Measurements from ENCODE around the gene SNAPIN. TPM values are rescaled to one million over a fixed set of nuclear protein-coding genes. Genes with fewer than 3 reads are reported as not detected.

Gene SNAPIN
- polyA plus RNA-seq, 1 of the 3 experiments (the other 2 are of a cell fraction): 57.6 TPM

DNA sequence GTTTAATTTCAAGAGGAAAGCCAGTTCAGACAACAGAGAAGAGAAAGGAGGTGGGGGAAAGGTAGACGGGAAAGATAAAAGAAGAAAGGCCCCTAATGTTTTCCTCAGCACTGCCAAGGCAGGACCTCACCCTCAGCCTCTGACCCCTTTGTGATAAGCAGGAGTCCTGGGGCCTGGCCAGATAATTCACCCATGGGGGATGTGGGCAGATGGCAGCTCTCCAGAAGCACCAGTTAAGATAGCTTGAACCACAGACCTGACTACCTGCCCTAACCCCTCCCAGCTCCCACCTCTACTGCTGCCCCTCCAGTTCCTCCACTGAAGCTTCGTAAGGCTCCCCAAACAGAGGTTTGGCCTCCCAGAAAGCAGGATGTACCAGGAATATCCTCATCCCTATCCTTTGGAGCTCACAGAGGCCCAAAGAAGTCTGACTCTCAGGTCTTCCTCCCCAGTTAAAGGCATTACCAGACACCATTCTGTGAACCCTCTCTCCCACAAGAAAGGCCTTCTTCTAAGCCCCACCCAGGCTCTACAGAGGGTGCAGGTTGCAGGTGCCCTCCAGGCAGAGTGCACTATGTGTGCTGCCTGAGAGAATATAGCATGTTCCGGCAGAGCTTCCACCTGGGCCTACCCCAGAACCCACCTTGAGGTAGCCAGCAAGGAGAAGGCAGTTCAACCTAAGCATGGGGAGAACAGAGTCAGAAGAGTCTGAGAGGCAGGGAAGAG, 9.2 kb upstream of the SNAPIN start:
- H3K36me3 ChIP-seq (replicated peaks in 1 of 2; ENCODE audit: control insufficient read depth in 1 of 2, insufficient read depth in 2 of 2, low read length in 1 of 2): peaks cover 19 to 23% of the 10 kb centered on the region in 2 experiments
- no peak for DNase-seq
- CTCF ChIA-PET: interaction anchor here (0.7 to 1.5 kb wide), 4 partner anchors 10 to 55 kb away, joined by 3 to 4 read pairs (median 4); partner anchors contain the start of genes CHTOP and SNAPIN
- no peaks in the 10 kb centered on the region for H3K9me2 ChIP-seq
- POLR2A ChIA-PET: interaction anchor here (6.4 kb wide), 1 partner anchor 15 kb away, joined by 32 read pairs; the partner anchor contains the start of gene CHTOP
- peaks cover 16% of the 10 kb centered on the region for H3F3A ChIP-seq (replicated peaks; ENCODE audit: insufficient read depth)
- H4K20me1 ChIP-seq (ENCODE audit: insufficient read depth): no peaks in the 10 kb centered on the region
- no peak overlapping the region for H3K4me2 ChIP-seq
- no peak overlapping the region for H3K9ac ChIP-seq
- H3K9me3 ChIP-seq: no peaks in the 10 kb centered on the region
- WGBS (ENCODE audit: low lambda C conversion rate): 67% methylated on average over 3 of the region's 3 CpGs
- H3K4me1 ChIP-seq (ENCODE audit: control insufficient read depth in 1 of 2, insufficient read depth in 2 of 2, low read depth in 1 of 2, low read length in 1 of 2): peaks cover 0 to 10% of the 10 kb centered on the region in 2 experiments; a peak in 1 of 4 replicates
- H3K27ac ChIP-seq (ENCODE audit: low read depth in 2 of 2, low read length in 1 of 2): no peak overlapping the region; a peak in 1 of 4 replicates
- H3K27me3 ChIP-seq (ENCODE audit: insufficient read depth): no peaks in the 10 kb centered on the region
- H3K79me2 ChIP-seq (ENCODE audit: insufficient read depth): no peaks in the 10 kb centered on the region
- no peak overlapping the region for H2AFZ ChIP-seq (ENCODE audit: low read depth)
- TF ChIP-seq FOXM1 (IDR thresholded peaks at IDR 0.05; ENCODE audit: low read depth) (no peak), NRF1 (IDR thresholded peaks at IDR 0.05; ENCODE audit: low read depth, low read length) (no peak), TAF1 (IDR thresholded peaks at IDR 0.05; ENCODE audit: borderline replicate concordance, low read depth, low read length) (no peak)
- TF ChIP-seq, protein P1, sequence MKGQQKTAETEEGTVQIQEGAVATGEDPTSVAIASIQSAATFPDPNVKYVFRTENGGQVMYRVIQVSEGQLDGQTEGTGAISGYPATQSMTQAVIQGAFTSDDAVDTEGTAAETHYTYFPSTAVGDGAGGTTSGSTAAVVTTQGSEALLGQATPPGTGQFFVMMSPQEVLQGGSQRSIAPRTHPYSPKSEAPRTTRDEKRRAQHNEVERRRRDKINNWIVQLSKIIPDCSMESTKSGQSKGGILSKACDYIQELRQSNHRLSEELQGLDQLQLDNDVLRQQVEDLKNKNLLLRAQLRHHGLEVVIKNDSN (IDR thresholded peaks at IDR 0.05; ENCODE audit: borderline replicate concordance, low read depth): no peak
- H3K4me3 ChIP-seq (ENCODE audit: low read depth in 2 of 2, low read length in 1 of 2): no peak overlapping the region

DNA sequence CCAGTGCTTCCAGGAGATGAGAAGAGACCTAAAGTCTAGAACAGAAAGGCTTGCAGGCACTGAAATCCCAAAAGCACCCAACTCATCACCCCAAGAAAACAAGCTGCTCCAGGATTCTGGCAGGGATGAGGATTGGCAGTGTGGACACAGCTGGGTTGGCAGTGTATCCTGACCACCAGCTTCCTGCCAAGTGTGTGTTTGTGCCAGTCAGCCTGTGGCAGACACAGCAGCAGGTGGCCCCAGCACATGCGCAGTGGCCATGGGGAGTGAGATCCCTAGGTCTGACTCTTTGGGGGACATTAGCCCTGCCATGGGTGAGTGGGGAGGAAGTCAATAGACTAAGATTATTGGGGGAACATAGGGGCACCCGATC, 8.7 kb upstream of the SNAPIN start:
- H3K9me2 ChIP-seq: no peaks in the 10 kb centered on the region
- no peak overlapping the region for H3K27ac ChIP-seq (ENCODE audit: low read depth in 2 of 2, low read length in 1 of 2)
- TF ChIP-seq, protein P2, sequence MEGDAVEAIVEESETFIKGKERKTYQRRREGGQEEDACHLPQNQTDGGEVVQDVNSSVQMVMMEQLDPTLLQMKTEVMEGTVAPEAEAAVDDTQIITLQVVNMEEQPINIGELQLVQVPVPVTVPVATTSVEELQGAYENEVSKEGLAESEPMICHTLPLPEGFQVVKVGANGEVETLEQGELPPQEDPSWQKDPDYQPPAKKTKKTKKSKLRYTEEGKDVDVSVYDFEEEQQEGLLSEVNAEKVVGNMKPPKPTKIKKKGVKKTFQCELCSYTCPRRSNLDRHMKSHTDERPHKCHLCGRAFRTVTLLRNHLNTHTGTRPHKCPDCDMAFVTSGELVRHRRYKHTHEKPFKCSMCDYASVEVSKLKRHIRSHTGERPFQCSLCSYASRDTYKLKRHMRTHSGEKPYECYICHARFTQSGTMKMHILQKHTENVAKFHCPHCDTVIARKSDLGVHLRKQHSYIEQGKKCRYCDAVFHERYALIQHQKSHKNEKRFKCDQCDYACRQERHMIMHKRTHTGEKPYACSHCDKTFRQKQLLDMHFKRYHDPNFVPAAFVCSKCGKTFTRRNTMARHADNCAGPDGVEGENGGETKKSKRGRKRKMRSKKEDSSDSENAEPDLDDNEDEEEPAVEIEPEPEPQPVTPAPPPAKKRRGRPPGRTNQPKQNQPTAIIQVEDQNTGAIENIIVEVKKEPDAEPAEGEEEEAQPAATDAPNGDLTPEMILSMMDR (IDR thresholded peaks at IDR 0.05): no peak
- no peak for TF ChIP-seq YY1 (IDR thresholded peaks at IDR 0.05; ENCODE audit: low read depth)
- no peak for TF ChIP-seq TEAD4 (IDR thresholded peaks at IDR 0.05; ENCODE audit: borderline replicate concordance, insufficient read depth)
- TF ChIP-seq GATA2 (CRISPR knock-in tag; IDR thresholded peaks at IDR 0.05): no peak
- TF ChIP-seq, protein P1 (IDR thresholded peaks at IDR 0.05; ENCODE audit: borderline replicate concordance, low read depth): no peak
- TF ChIP-seq JUND (IDR thresholded peaks at IDR 0.05): no peak
- TF ChIP-seq NRF1 (IDR thresholded peaks at IDR 0.05; ENCODE audit: low read depth, low read length): no peak
- peaks cover 0 to 10% of the 10 kb centered on the region in 2 experiments; a peak in 1 of 4 replicates for H3K4me1 ChIP-seq (ENCODE audit: control insufficient read depth in 1 of 2, insufficient read depth in 2 of 2, low read depth in 1 of 2, low read length in 1 of 2)
- no peaks in the 10 kb centered on the region for H3K79me2 ChIP-seq (ENCODE audit: insufficient read depth)
- H3K36me3 ChIP-seq (replicated peaks in 1 of 2; ENCODE audit: control insufficient read depth in 1 of 2, insufficient read depth in 2 of 2, low read length in 1 of 2): peaks cover 13 to 17% of the 10 kb centered on the region in 2 experiments
- no peak for DNase-seq
- no peak overlapping the region for H2AFZ ChIP-seq (ENCODE audit: low read depth)
- H4K20me1 ChIP-seq (ENCODE audit: insufficient read depth): no peaks in the 10 kb centered on the region
- ChIA-PET CTCF (interaction anchor here (0.7 to 1.0 kb wide), 2 partner anchors 9 to 16 kb away, joined by 3 to 4 read pairs; partner anchors contain the start of genes CHTOP and SNAPIN), POLR2A (interaction anchor here (6.4 kb wide), 1 partner anchor 15 kb away, joined by 32 read pairs; the partner anchor contains the start of gene CHTOP)
- H3K9ac ChIP-seq: no peak overlapping the region
- H3K4me2 ChIP-seq: no peak overlapping the region
- WGBS (ENCODE audit: low lambda C conversion rate): 83% methylated on average over 2 of the region's 2 CpGs
- no peak overlapping the region for H3K4me3 ChIP-seq (ENCODE audit: low read depth in 2 of 2, low read length in 1 of 2)
- H3F3A ChIP-seq (replicated peaks; ENCODE audit: insufficient read depth): peaks cover 16% of the 10 kb centered on the region
- H3K27me3 ChIP-seq (ENCODE audit: insufficient read depth): no peaks in the 10 kb centered on the region
- H3K9me3 ChIP-seq: no peaks in the 10 kb centered on the region
